Subcutaneous abdominal adipose tissue (tissue), 5 donors: ENCODE data around the gene DAD1.
A peak's percentile ranks its signal among the peaks of the same experiment; 100 is the strongest.
"Not testable (repeated sequence)": the region's sequence is repeated elsewhere in the genome, so short reads cannot be mapped to it uniquely, and the experiment has no call there.

ENCODE experiments used
- H3K27ac ChIP-seq: one replicate; pipeline ENCODE4 v1.7.0; 2013; ENCODE audit warnings: low read depth, mild to moderate bottlenecking, inconsistent platforms, low read length, moderate library complexity
- H3K27me3 ChIP-seq, 5 donors: one replicate each; pipeline ENCODE4 v1.7.0; 2013; ENCODE audit warnings: low read length in 5 of 5, inconsistent platforms in 1 of 5; ENCODE audit not compliant: control insufficient read depth in 5 of 5, insufficient read depth in 4 of 5
- H3K36me3 ChIP-seq, 5 donors: one replicate each; pipeline ENCODE4 v1.7.0; 2013; ENCODE audit warnings: low read length in 5 of 5; ENCODE audit not compliant: control insufficient read depth in 5 of 5, insufficient read depth in 5 of 5
- H3K4me1 ChIP-seq, 5 donors: one replicate each; pipeline ENCODE4 v1.7.0; 2013; ENCODE audit warnings: low read length in 5 of 5, mild to moderate bottlenecking in 3 of 5, moderate library complexity in 1 of 5; ENCODE audit not compliant: control insufficient read depth in 5 of 5, insufficient read depth in 5 of 5
- H3K4me3 ChIP-seq, 5 donors: one replicate each; pipeline ENCODE4 v1.7.0; 2013; ENCODE audit warnings: low read length in 5 of 5, low read depth in 1 of 5
- H3K9ac ChIP-seq, 5 donors: one replicate each; pipeline ENCODE4 v1.7.0; 2013; ENCODE audit warnings: low read length in 5 of 5, mild to moderate bottlenecking in 4 of 5, moderate library complexity in 3 of 5
- H3K9me3 ChIP-seq, 5 donors: one replicate each; pipeline ENCODE4 v1.7.0; 2013; ENCODE audit warnings: low read length in 5 of 5; ENCODE audit not compliant: control insufficient read depth in 5 of 5
- donor health status: healthy.
- donor health status: healthy.
- donor health status: healthy.
- donor health status: healthy.
- donor health status: healthy.

DAD1 gene

GRCh38 chr14:22555384-22556011 is 33.5 kb downstream of the DAD1 start:
- H3K9me3 ChIP-seq, result no peaks in the 10 kb centered on the region
- H3K27me3 ChIP-seq, result no peaks in the 10 kb centered on the region
- peak overlapping the region; percentile 30 for H3K27ac ChIP-seq
- H3K4me1 ChIP-seq, result peaks cover 5 to 53% (median 38%) of the 10 kb centered on the region in 5 donors
- peak overlapping the region in 1 of 5 donors; percentile 2 for H3K9ac ChIP-seq
- H3K36me3 ChIP-seq, result no peaks in the 10 kb centered on the region
- H3K4me3 ChIP-seq, result no peak overlapping the region

GRCh38 chr14:22554498-22555383 is 34.3 kb downstream of the DAD1 start:
- no peaks in the 10 kb centered on the region for H3K9me3 ChIP-seq
- H3K27ac ChIP-seq, result no peak overlapping the region
- peaks cover 5 to 60% (median 40%) of the 10 kb centered on the region in 5 donors for H3K4me1 ChIP-seq
- peak overlapping the region in 2 of 5 donors; percentile 2 to 48 for H3K9ac ChIP-seq
- H3K27me3 ChIP-seq, result no peaks in the 10 kb centered on the region
- no peak overlapping the region for H3K4me3 ChIP-seq
- no peaks in the 10 kb centered on the region for H3K36me3 ChIP-seq

- H3K27me3 ChIP-seq, H3K9me3 ChIP-seq, H3K36me3 ChIP-seq, H3K4me3 ChIP-seq, H3K27ac ChIP-seq: not testable (repeated sequence)
- Histone ChIP-seq H3K9ac (peak overlapping the region in 1 of 5 donors; percentile 48), H3K4me1 (peaks cover 4 to 61% (median 36%) of the 10 kb centered on the region in 5 donors)
Observed at GRCh38 chr14:22553861-22554497, 35.0 kb downstream of the DAD1 start.

- Histone ChIP-seq H3K4me3 (no peak overlapping the region), H3K9me3 (no peaks in the 10 kb centered on the region), H3K9ac (no peak overlapping the region), H3K27ac (no peak overlapping the region), H3K27me3 (no peaks in the 10 kb centered on the region), H3K4me1 (peaks cover 4 to 56% (median 36%) of the 10 kb centered on the region in 5 donors), H3K36me3 (no peaks in the 10 kb centered on the region)
Observed at GRCh38 chr14:22553445-22553844, 35.6 kb downstream of the DAD1 start.

GRCh38 chr14:22552827-22553076 is 36.3 kb downstream of the DAD1 start:
- H3K27ac ChIP-seq, result no peak overlapping the region
- peaks cover 4 to 54% (median 36%) of the 10 kb centered on the region in 5 donors for H3K4me1 ChIP-seq

GRCh38 chr14:22552001-22552826 is 36.8 kb downstream of the DAD1 start:
- Histone ChIP-seq H3K36me3 (no peaks in the 10 kb centered on the region), H3K27me3 (no peaks in the 10 kb centered on the region), H3K9me3 (no peaks in the 10 kb centered on the region), H3K9ac (no peak overlapping the region), H3K4me3 (no peak overlapping the region), H3K27ac (no peak overlapping the region), H3K4me1 (peaks cover 4 to 54% (median 32%) of the 10 kb centered on the region in 5 donors)

More at GRCh38 chr14:22552827-22553076, 36.3 kb downstream of the DAD1 start:
- H3K9ac ChIP-seq, result no peak overlapping the region
- H3K4me3 ChIP-seq, result no peak overlapping the region
- no peaks in the 10 kb centered on the region for H3K36me3 ChIP-seq
- no peaks in the 10 kb centered on the region for H3K27me3 ChIP-seq
- no peaks in the 10 kb centered on the region for H3K9me3 ChIP-seq

GRCh38 chr14:22551605-22551997 is 37.4 kb downstream of the DAD1 start:
- Histone ChIP-seq H3K36me3 (no peaks in the 10 kb centered on the region), H3K27me3 (no peaks in the 10 kb centered on the region), H3K4me3 (no peak overlapping the region), H3K9ac (no peak overlapping the region), H3K27ac (no peak overlapping the region), H3K4me1 (peaks cover 4 to 54% (median 26%) of the 10 kb centered on the region in 5 donors), H3K9me3 (no peaks in the 10 kb centered on the region)

GRCh38 chr14:22549981-22550673 is 38.9 kb downstream of the DAD1 start:
- no peak overlapping the region for H3K4me3 ChIP-seq
- no peak overlapping the region for H3K9ac ChIP-seq

GRCh38 chr14:22549324-22549962 is 39.6 kb downstream of the DAD1 start:
- Histone ChIP-seq H3K4me1 (peaks cover 0 to 45% (median 14%) of the 10 kb centered on the region in 5 donors), H3K36me3 (no peaks in the 10 kb centered on the region), H3K9ac (no peak overlapping the region), H3K4me3 (no peak overlapping the region), H3K9me3 (no peaks in the 10 kb centered on the region), H3K27ac (no peak overlapping the region), H3K27me3 (peaks cover 0 to 8% (median 0%) of the 10 kb centered on the region in 5 donors)

More at GRCh38 chr14:22549981-22550673, 38.9 kb downstream of the DAD1 start:
- Histone ChIP-seq H3K9me3 (no peaks in the 10 kb centered on the region), H3K27me3 (peaks cover 0 to 8% (median 0%) of the 10 kb centered on the region in 5 donors), H3K36me3 (no peaks in the 10 kb centered on the region), H3K4me1 (peaks cover 4 to 52% (median 20%) of the 10 kb centered on the region in 5 donors), H3K27ac (no peak overlapping the region)
